HepG2 (cell line): ENCODE results near the gene CPS1. TPM values are rescaled to one million over a fixed set of nuclear protein-coding genes. Genes with fewer than 3 reads are reported as not detected.

Experiments
- AGO1 ChIP-seq: fragments of 200-400 bp; formaldehyde crosslinking; IDR thresholded peaks from 2 replicates; pipeline ENCODE4 v1.6.1; 2017; ENCODE audit warnings: mild to moderate bottlenecking, low read depth, low read length, moderate library complexity; ENCODE audit not compliant: poor library complexity, severe bottlenecking
- ELK4 ChIP-seq: sonication (generic); formaldehyde crosslinking; IDR thresholded peaks from 2 replicates; pipeline ENCODE4 v1.9.0; 2021; ENCODE audit warnings: missing genetic modification reagents, borderline replicate concordance
- GATAD2A ChIP-seq: IDR thresholded peaks from 2 replicates; pipeline ENCODE4 v1.6.1; 2016
- HOMEZ ChIP-seq: IDR thresholded peaks from 2 replicates; pipeline ENCODE4 v1.6.1; 2016; ENCODE audit warnings: low read depth
- HOXD1 ChIP-seq: sonication (generic); formaldehyde crosslinking; IDR thresholded peaks from 2 replicates; pipeline ENCODE4 v1.5.0; 2020; ENCODE audit warnings: missing genetic modification reagents
- KDM3A ChIP-seq: IDR thresholded peaks from 2 replicates; pipeline ENCODE4 v1.6.1; 2018; ENCODE audit warnings: low read depth, missing compliant biosample characterization
- MIXL1 ChIP-seq: IDR thresholded peaks from 2 replicates; pipeline ENCODE4 v1.6.1; 2016
- MXI1 ChIP-seq: IDR thresholded peaks from 3 replicates; pipeline ENCODE4 v1.6.1; 2012; ENCODE audit warnings: low read depth, low read length, inconsistent platforms, borderline replicate concordance
- NFYC ChIP-seq: IDR thresholded peaks from 2 replicates; pipeline ENCODE4 v1.6.1; 2016; ENCODE audit warnings: missing genetic modification reagents, missing compliant biosample characterization
- POLR2A ChIP-seq, 2 experiments: IDR thresholded peaks; 2 replicates each; pipeline ENCODE4 v1.6.1; 2011; ENCODE audit warnings: low read depth in 2 of 2, low read length in 2 of 2, mild to moderate bottlenecking in 1 of 2, moderate library complexity in 1 of 2; ENCODE audit not compliant: insufficient read depth in 1 of 2
- SOX13 ChIP-seq, 3 experiments: fragments of 450-650 bp in 1 of 3; sonication (generic) in 1 of 3; formaldehyde crosslinking in 1 of 3; IDR thresholded peaks in 2 of 3; conservative IDR thresholded peaks in 1 of 3; 2 replicates each; pipeline versions ENCODE4 v1.5.0 to v1.6.1; 2016 to 2020; ENCODE audit warnings: antibody characterized with exemption in 1 of 3, mild to moderate bottlenecking in 1 of 3, missing compliant biosample characterization in 1 of 3, missing genetic modification reagents in 1 of 3, moderate library complexity in 1 of 3
- ZBTB20 ChIP-seq: sonication (generic); formaldehyde crosslinking; IDR thresholded peaks from 2 replicates; pipeline ENCODE4 v1.8.1; 2023; ENCODE audit warnings: missing genetic modification reagents, low read depth, mild to moderate bottlenecking, borderline replicate concordance
- ZFP36L2 ChIP-seq: sonication (generic); formaldehyde crosslinking; IDR thresholded peaks from 2 replicates; pipeline ENCODE4 v1.4.0; 2020; ENCODE audit warnings: missing genetic modification reagents
- ZNF12 ChIP-seq: sonication (generic); formaldehyde crosslinking; IDR thresholded peaks from 2 replicates; pipeline ENCODE4 v1.5.0; 2020; ENCODE audit warnings: missing genetic modification reagents
- ZNF280D ChIP-seq: sonication (generic); formaldehyde crosslinking; IDR thresholded peaks from 2 replicates; pipeline ENCODE4 v1.5.1; 2020; ENCODE audit warnings: mild to moderate bottlenecking, missing genetic modification reagents
- ZNF598 ChIP-seq: sonication (generic); formaldehyde crosslinking; IDR thresholded peaks from 2 replicates; pipeline ENCODE4 v1.5.1; 2020; ENCODE audit warnings: mild to moderate bottlenecking, missing genetic modification reagents, borderline replicate concordance
- ZNF788 ChIP-seq: sonication (generic); formaldehyde crosslinking; IDR thresholded peaks from 2 replicates; pipeline ENCODE4 v1.5.0; 2020; ENCODE audit warnings: mild to moderate bottlenecking, missing genetic modification reagents, borderline replicate concordance
- ZNF792 ChIP-seq: IDR thresholded peaks from 2 replicates; pipeline ENCODE4 v1.6.1; 2016
- polyA plus RNA-seq, 8 experiments: library from polyadenylated mRNA; depleted of rRNA in 3 of 8; stranded (reverse) in 7 of 8; unstranded in 1 of 8; fragments of >200 nt; fragmentation: Illumina TruSeq in 4 of 8; extraction: Trizol in 4 of 8; gene quantifications; 2 replicates each; pipeline versions ENCODE4 v1.2.1 to v1.2.3, GENCODE V29; 2011 to 2016; ENCODE audit warnings: low read depth in 4 of 8, missing spikeins in 1 of 8, mixed read lengths in 1 of 8; ENCODE audit not compliant: insufficient read depth in 1 of 8
- total RNA-seq, 5 experiments: library from RNA; depleted of rRNA; stranded (reverse); fragments of >200 nt; fragmentation: Illumina TruSeq; extraction: Trizol; gene quantifications; 2 replicates each; pipeline ENCODE4 v1.2.3, GENCODE V29; 2016; ENCODE audit warnings: low read depth in 1 of 5
- TF ChIP-seq, protein P1 (sequence below): sonication (generic); formaldehyde crosslinking; IDR thresholded peaks from 2 replicates; pipeline ENCODE4 v1.4.0; 2020; ENCODE audit warnings: mild to moderate bottlenecking, missing genetic modification reagents
- TF ChIP-seq, protein P2 (sequence below): sonication (generic); formaldehyde crosslinking; IDR thresholded peaks from 2 replicates; pipeline ENCODE4 v1.8.1; 2023; ENCODE audit warnings: mild to moderate bottlenecking, missing genetic modification reagents

CPS1 gene
- total and polyA plus RNA-seq, 2 of the 13 experiments (the other 11 are each of a cell fraction or from before 2014, with no cell fraction given) = 24.4 to 51.7 TPM

DNA sequence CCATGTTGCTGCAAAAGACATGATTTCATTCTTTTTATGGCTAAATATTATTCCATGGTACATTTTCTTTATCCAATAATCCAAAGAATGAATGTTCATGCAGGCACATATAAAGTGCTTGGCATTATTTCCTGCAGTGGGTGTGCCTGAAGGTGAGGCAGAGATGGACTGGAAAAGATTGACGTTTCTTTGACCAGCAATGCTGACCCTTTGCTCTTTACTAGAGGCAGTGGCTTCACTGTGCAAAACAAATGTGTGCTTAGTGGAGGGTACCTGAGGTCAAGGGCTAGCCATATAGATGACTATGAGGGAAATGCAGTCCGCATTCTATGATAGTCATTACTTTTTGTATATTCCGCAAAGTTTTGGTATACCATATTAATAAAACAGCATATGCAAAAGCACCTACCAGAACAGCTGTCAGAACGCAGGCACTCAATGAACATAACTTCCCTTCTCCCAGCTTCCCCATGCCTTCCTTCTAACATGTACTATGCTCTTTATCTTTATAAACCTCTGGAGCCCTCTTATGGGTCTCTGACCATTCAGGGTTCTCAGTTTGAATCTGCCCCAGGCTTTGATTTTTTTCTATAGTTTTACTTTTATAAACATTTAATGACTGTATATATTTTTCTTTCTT, 32.6 kb upstream of the CPS1 start (continued):
- TF ChIP-seq HOXD1 (CRISPR knock-in tag) = no peak
- TF ChIP-seq MXI1 = peak; percentile 25; the same call in 1 of the 3 replicates
- TF ChIP-seq, protein P1, sequence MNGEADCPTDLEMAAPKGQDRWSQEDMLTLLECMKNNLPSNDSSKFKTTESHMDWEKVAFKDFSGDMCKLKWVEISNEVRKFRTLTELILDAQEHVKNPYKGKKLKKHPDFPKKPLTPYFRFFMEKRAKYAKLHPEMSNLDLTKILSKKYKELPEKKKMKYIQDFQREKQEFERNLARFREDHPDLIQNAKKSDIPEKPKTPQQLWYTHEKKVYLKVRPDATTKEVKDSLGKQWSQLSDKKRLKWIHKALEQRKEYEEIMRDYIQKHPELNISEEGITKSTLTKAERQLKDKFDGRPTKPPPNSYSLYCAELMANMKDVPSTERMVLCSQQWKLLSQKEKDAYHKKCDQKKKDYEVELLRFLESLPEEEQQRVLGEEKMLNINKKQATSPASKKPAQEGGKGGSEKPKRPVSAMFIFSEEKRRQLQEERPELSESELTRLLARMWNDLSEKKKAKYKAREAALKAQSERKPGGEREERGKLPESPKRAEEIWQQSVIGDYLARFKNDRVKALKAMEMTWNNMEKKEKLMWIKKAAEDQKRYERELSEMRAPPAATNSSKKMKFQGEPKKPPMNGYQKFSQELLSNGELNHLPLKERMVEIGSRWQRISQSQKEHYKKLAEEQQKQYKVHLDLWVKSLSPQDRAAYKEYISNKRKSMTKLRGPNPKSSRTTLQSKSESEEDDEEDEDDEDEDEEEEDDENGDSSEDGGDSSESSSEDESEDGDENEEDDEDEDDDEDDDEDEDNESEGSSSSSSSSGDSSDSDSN (CRISPR knock-in tag) = no peak
- TF ChIP-seq AGO1 = no peak
- TF ChIP-seq ZNF792 (CRISPR knock-in tag) = peak; percentile 63; the same call in 1 of the 2 replicates
- TF ChIP-seq ZBTB20 (CRISPR knock-in tag) = peak; percentile 96; the same call in 1 of the 2 replicates
- peak; percentile 77 for TF ChIP-seq GATAD2A (CRISPR knock-in tag)
- no peak for TF ChIP-seq ZNF598
- no peak for TF ChIP-seq ZNF280D
- TF ChIP-seq ZFP36L2 = no peak
- no peak for TF ChIP-seq ZNF12 (CRISPR knock-in tag)
- TF ChIP-seq, protein P2, sequence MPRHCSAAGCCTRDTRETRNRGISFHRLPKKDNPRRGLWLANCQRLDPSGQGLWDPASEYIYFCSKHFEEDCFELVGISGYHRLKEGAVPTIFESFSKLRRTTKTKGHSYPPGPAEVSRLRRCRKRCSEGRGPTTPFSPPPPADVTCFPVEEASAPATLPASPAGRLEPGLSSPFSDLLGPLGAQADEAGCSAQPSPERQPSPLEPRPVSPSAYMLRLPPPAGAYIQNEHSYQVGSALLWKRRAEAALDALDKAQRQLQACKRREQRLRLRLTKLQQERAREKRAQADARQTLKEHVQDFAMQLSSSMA (CRISPR knock-in tag) = no peak
- TF ChIP-seq POLR2A (IDR thresholded peaks at IDR 0.05; ENCODE audit: insufficient read depth in 1 of 2, low read depth in 2 of 2, low read length in 2 of 2) = no peak
- TF ChIP-seq ZNF788 (CRISPR knock-in tag) = peak; percentile 48; the same call in 1 of the 2 replicates
- TF ChIP-seq HOMEZ = peak; percentile 98
- peak; percentile 40; the same call in 1 of the 2 replicates for TF ChIP-seq MIXL1 (CRISPR knock-in tag)
- TF ChIP-seq NFYC (CRISPR knock-in tag) = no peak
- no peak for TF ChIP-seq SOX13 (IDR thresholded peaks at IDR 0.05)
- peak in 1 of 2 experiments; percentile 77; a peak in 2 of 4 replicates for TF ChIP-seq SOX13 (CRISPR knock-in tag; conservative IDR thresholded peaks at IDR 0.05 in 1 of 2, IDR thresholded peaks at IDR 0.05 in 1 of 2)
- TF ChIP-seq ELK4 (CRISPR knock-in tag) = no peak
- no peak for TF ChIP-seq KDM3A (CRISPR knock-in tag)
